G401 (cell line): ENCODE data around the gene UBE2E2. TPM values are rescaled to one million over a fixed set of nuclear protein-coding genes. Genes with fewer than 3 reads are reported as not detected.

Experiments
- DNase-seq: peaks from one replicate; pipeline ENCODE4 v3.0.0-alpha.2; 2015; ENCODE audit warnings: low spot score
- in situ Hi-C: cut with HindIII; loops from 2 replicates; pipeline ENCODE4 v1.10.0; 2016; ENCODE audit warnings: low sequenced_read_pairs, mixed read lengths
- total RNA-seq: library from RNA; depleted of rRNA; stranded (reverse); fragments of >200 nt; shearing (Covaris generic); gene quantifications from 2 replicates; pipeline ENCODE4 v1.2.3, GENCODE V29; 2014

UBE2E2 gene
- total RNA-seq, 1 experiment from 2014 or later, result not detected

DNA sequence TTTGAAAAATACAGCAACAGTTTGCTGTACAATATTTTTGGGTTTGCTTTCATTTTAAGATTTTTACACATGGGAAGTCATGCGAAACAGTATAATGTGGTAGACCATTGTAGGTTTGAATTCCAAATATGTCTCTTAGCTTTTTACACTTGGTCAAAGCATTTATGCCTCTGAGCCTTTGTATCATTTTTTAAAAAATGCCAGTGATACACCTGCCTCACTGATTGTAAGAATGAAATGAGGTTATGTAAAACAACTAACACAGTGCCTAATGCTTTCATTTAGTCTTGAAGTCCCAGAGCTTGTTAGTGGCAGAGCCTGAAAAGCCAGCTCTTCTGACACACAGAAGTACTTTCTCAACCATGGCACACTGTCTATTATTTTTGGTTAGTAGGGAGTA is 202.0 kb downstream of the UBE2E2 start:
- DNase-seq, result peak; percentile 37
- in situ Hi-C loops, result no loop called here

GRCh38 chr3:23406601-23407000 is 203.5 kb downstream of the UBE2E2 start:
- no peak for DNase-seq
- in situ Hi-C loops, result no loop called here

DNA sequence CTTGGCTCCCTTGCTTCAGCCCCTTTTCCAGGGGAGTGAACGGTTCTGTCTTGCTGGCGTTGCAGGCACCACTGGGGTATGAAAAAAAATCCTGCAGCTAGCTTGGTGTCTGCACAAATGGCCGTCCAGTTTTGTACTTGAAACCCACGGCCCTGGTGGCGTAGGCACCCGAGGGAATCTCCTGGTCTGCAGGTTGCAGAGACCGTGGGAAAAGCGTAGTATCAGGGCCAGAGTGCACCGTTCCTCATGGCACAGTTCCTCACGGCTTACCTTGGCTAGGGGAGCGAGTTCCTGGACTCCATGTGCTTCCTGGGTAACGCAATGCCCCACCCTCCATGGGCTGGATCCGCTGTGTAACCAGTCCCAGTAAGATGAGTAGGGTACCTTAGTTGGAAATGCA is 214.9 kb downstream of the UBE2E2 start:
- no peak for DNase-seq
- in situ Hi-C loops, result no loop called here

DNA sequence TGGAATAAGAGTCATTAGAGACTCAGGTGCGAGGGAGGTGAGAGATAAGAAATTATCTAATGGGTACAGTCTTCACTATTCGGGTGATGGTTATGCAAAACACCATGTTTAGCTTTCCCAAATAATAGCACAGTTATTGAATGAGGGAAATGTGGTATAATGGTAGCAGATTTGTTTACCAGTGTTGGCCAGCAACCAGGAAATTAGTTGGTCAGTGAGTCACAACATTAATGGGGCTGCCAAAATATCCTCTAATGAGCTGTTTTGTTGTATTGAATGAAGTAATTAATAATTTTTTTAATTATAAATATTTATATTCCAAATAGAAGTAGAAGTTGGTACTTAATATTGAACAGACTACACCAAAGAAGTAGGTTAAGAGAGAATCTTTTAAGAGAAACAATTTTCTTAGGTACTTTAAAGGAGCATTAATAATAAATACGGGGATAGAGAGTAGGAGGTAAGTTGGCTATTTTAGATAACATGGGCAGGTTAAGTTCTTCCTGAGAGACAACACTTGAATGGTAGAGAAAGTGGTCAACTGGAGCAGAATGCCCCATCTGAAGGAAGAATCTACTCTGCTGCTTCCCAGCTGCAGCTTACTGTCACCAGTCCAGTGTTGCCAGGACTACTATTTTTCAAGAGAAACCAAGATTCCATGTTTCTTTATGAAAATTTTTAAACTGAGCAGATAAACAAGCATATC is 218.8 kb downstream of the UBE2E2 start:
- in situ Hi-C loops, result no loop called here
- no peak for DNase-seq

GRCh38 chr3:23422517-23422851 is 219.4 kb downstream of the UBE2E2 start:
- no peak for DNase-seq
- in situ Hi-C loops, result no loop called here

- DNase-seq, result no peak
- in situ Hi-C loops, result no loop called here
Measured at GRCh38 chr3:23425410-23425809, 222.3 kb downstream of the UBE2E2 start.

GRCh38 chr3:23430781-23431398 is 227.8 kb downstream of the UBE2E2 start:
- in situ Hi-C loops, result no loop called here
- DNase-seq, result no peak

GRCh38 chr3:23431764-23432163 is 228.6 kb downstream of the UBE2E2 start:
- no peak for DNase-seq
- in situ Hi-C loops, result no loop called here

DNA sequence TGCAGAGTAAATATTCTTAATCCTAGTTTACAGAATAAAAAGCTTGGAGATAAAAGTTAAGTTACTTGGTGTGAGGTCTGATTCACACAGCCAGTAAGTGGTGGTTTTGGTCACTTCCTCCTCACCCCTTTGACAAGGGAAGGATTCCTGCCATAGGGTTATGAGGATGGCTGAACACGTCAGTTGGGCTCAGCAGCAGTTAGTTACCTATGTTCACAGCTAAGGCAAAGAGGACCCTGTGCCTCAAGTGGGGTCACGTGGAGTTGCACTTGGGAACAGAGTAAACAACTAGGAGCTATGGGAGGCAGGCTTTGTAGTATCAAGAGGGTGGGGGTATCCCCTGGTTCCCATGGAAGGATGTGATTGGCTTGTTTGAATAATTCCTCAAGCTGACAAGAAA is 232.2 kb downstream of the UBE2E2 start:
- DNase-seq, result no peak
- in situ Hi-C loops, result no loop called here

DNA sequence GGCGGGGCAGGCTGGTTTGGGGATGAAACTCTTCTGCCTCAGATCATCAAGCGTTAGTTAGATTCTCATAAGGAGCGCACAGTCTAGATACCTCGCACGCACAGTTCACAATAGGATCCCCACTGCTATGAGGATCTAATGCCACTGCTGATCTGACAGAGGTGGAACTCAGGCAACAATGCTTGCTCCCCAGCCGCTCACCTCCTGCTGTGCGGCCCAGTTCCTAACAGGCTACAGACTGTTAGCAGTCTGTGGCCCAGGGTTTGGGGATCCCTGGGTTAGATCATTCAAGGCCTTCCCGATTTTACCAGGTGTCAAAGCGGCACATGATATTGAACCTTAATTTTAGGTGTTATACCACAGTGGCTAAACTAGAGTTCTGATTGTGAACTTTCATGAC is 232.8 kb downstream of the UBE2E2 start:
- in situ Hi-C loops, result no loop called here
- no peak for DNase-seq

DNA sequence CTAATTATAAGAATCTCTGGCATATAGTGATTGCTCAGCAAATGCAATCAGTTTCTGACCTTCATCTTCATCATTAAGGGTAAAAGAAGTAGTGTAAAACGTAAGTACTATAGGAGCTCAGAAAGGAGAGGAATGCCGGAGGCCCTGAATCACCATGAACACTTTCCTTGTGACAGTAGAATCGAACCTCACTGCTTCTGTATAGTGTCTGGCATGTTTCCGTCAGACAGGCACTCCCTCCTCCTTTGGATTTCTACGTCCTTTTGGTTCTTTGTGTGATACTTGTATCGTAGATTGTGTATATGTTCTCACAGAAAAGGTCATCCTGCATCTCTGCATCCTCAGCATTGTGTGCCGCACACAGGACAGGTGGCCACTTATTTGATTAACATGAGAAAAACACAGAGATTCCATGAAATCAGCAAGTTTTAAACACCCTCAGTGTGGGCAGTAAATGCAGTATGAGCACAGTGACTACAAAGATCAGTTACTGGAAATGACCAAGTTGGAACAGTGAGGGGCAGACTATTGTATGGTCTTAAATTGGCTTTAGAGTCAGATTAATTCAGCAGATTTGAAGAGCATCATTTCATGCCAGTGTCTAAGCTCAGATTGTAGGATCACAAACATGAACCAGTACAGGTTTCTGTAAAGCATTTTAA is 234.5 kb downstream of the UBE2E2 start:
- DNase-seq, result peak; percentile 12
- in situ Hi-C loops, result no loop called here

DNA sequence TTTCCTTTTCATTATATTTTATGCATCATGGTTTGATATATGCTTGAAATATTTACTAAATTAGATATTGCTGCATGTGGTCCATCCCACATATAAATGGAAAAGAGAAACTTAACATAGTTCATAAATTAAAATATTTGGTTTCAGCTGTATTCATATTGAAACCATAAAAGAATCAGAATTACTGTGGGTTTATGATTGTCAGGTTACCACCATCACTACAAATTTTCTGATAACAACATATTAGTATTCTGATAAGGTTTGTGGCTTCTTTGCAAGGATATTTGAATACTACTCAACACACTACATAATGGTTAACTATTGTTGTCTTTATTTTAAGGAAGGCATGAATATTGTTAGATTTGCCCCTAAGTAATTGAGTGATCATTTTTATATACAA is 235.5 kb downstream of the UBE2E2 start:
- no peak for DNase-seq
- in situ Hi-C loops, result no loop called here

GRCh38 chr3:23439080-23439479 is 236.0 kb downstream of the UBE2E2 start:
- in situ Hi-C loops, result no loop called here
- DNase-seq, result no peak

GRCh38 chr3:23440416-23441294 is 237.5 kb downstream of the UBE2E2 start:
- no peak for DNase-seq
- in situ Hi-C loops, result no loop called here

GRCh38 chr3:23442598-23443383 is 239.7 kb downstream of the UBE2E2 start:
- in situ Hi-C loops, result no loop called here
- no peak for DNase-seq

DNA sequence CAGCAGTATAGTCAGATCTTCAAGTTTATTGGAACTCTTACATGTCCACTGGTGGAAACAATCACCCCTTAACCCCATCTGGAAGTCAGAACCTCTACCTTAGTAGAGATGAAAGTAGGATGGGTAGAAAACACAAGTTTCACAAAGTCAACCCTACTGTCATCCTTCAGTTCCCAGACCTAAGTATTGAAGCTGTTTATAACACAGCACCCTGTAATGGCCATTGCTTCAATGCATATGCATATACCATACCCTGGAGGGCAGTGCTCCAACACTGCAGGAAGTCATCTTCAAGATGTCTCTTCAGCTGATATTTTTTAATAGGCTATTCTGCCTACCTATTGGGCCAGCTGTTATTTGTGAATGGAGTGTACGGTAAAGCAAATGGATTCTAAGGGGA is 241.3 kb downstream of the UBE2E2 start:
- DNase-seq, result no peak
- in situ Hi-C loops, result no loop called here

- in situ Hi-C loops, result no loop called here
- no peak for DNase-seq
Measured at GRCh38 chr3:23446301-23446700, 243.2 kb downstream of the UBE2E2 start.

GRCh38 chr3:23448998-23449537 is 245.9 kb downstream of the UBE2E2 start:
- no peak for DNase-seq
- in situ Hi-C loops, result no loop called here

GRCh38 chr3:23450051-23450450 is 246.9 kb downstream of the UBE2E2 start:
- in situ Hi-C loops, result no loop called here
- DNase-seq, result no peak
